Sigmoid colon (tissue), 4 donors: ENCODE measurements around the gene ATP1B4.

Experiments used
- EP300 ChIP-seq, 4 donors: sonication (generic); formaldehyde crosslinking; IDR thresholded peaks; one replicate each; pipeline ENCODE4 v1.6.1; 2017; ENCODE audit warnings: antibody characterized with exemption in 4 of 4
- TF ChIP-seq, protein P1 (sequence below), 4 experiments: fragments of 450-650 bp in 3 of 4; fragments of 200-600 bp in 1 of 4; IDR thresholded peaks; one replicate each; pipeline ENCODE4 v1.5.1; 2016 to 2019; ENCODE audit warnings: antibody characterized with exemption in 4 of 4, mild to moderate bottlenecking in 3 of 4, moderate library complexity in 2 of 4

DNA sequence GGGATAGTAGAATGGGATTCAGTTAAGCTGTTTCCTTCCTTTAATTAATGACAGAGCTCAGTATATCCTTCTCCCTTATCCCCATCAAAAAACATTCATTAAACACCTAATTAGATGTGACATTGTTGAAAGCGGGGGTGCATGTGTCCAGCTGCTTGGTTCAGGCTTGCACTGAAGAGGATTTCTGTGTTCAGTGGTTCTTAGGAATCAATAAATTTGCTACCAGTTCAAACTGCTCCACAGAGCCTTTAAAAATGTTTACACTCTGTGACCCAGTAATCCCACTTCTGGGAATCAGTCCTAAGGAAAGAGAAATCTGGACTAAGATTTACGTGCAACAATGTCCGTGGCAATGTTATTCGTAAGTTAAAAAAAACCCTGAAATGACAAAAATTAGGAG, 43.5 kb upstream of the ATP1B4 start:
- TF ChIP-seq, protein P1, sequence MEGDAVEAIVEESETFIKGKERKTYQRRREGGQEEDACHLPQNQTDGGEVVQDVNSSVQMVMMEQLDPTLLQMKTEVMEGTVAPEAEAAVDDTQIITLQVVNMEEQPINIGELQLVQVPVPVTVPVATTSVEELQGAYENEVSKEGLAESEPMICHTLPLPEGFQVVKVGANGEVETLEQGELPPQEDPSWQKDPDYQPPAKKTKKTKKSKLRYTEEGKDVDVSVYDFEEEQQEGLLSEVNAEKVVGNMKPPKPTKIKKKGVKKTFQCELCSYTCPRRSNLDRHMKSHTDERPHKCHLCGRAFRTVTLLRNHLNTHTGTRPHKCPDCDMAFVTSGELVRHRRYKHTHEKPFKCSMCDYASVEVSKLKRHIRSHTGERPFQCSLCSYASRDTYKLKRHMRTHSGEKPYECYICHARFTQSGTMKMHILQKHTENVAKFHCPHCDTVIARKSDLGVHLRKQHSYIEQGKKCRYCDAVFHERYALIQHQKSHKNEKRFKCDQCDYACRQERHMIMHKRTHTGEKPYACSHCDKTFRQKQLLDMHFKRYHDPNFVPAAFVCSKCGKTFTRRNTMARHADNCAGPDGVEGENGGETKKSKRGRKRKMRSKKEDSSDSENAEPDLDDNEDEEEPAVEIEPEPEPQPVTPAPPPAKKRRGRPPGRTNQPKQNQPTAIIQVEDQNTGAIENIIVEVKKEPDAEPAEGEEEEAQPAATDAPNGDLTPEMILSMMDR (IDR thresholded peaks at IDR 0.05): no peak
- no peak for TF ChIP-seq EP300 (IDR thresholded peaks at IDR 0.05)
